ENCODE data around the gene NR2C1. TPM values are rescaled to one million over a fixed set of nuclear protein-coding genes. Genes with fewer than 3 reads are reported as not detected.

NR2C1 gene
- total and polyA plus RNA-seq, 10 of the 15 experiments (the other 5 are each of a cell fraction or from before 2014, with no cell fraction given) = 8.8 to 38.1 (median 31.3) TPM

GRCh38 chr12:95073698-95074520 lies 491 bp upstream of the NR2C1 start (continued):
- TF ChIP-seq SIX5 (IDR thresholded peaks at IDR 0.05; ENCODE audit: low read depth, low read length, severe bottlenecking) = no peak
- no peak for TF ChIP-seq MYC (IDR thresholded peaks at IDR 0.05; ENCODE audit: insufficient read depth, insufficient read length, insufficient replicate concordance, low read length, severe bottlenecking)
- TF ChIP-seq GABPA (IDR thresholded peaks at IDR 0.05; ENCODE audit: low read depth) = no peak
- TF ChIP-seq POU2F2 (IDR thresholded peaks at IDR 0.05; ENCODE audit: borderline replicate concordance, low read depth, low read length) = 0 out of 3 replicates have a peak, but pooled peaks have one; percentile 18
- no peak for TF ChIP-seq SRF (IDR thresholded peaks at IDR 0.05; ENCODE audit: low read depth in 2 of 2, low read length in 2 of 2)
- no peak for TF ChIP-seq TAF1 (IDR thresholded peaks at IDR 0.05; ENCODE audit: borderline replicate concordance, low read depth, low read length)
- no peak for TF ChIP-seq POLR2AphosphoS2 (IDR thresholded peaks at IDR 0.05; ENCODE audit: low read depth, low read length)
- no peak for TF ChIP-seq PAX5 (IDR thresholded peaks at IDR 0.05; ENCODE audit: borderline replicate concordance, low read depth, low read length)
- peak; percentile 5; the same call in 1 of the 2 replicates for TF ChIP-seq MTA2 (IDR thresholded peaks at IDR 0.05; ENCODE audit: low read depth)
- no peak for TF ChIP-seq CEBPZ (IDR thresholded peaks at IDR 0.05; ENCODE audit: low read depth, low read length)
- TF ChIP-seq CHD4 (IDR thresholded peaks at IDR 0.05) = no peak
- TF ChIP-seq ATF2 (IDR thresholded peaks at IDR 0.05; ENCODE audit: low read length) = no peak
- no peak for TF ChIP-seq NFXL1 (IDR thresholded peaks at IDR 0.05; ENCODE audit: borderline replicate concordance)
- TF ChIP-seq CBX3 (IDR thresholded peaks at IDR 0.05; ENCODE audit: borderline replicate concordance, low read depth) = no peak
- no peak for TF ChIP-seq HSF1 (IDR thresholded peaks at IDR 0.05; ENCODE audit: low read depth, low read length)
- TF ChIP-seq ASH2L (IDR thresholded peaks at IDR 0.05; ENCODE audit: borderline replicate concordance, low read depth) = no peak
- TF ChIP-seq YY1 (IDR thresholded peaks at IDR 0.05; ENCODE audit: low read depth, low read length) = no peak; the same call in 1 of the 2 replicates
- no peak for TF ChIP-seq SPI1 (IDR thresholded peaks at IDR 0.05; ENCODE audit: borderline replicate concordance, insufficient read depth, low read depth, low read length)
- TF ChIP-seq ZNF687 (IDR thresholded peaks at IDR 0.05) = no peak

All from GM12878 (cell line).